ENCODE results near the gene MIX23.

The MIX23 gene

GRCh38 chr3:122382888-122383666 lies at the start of gene MIX23:
TSS of gene MIX23 (minus strand) at chr3:122383231. CDS start at chr3:122383224, 7 bp downstream.
- peak; percentile 55 for DNase-seq (ENCODE audit: low read depth)

GRCh38 chr3:122430371-122430770 lies 47.3 kb upstream of the MIX23 start:
- no peak for DNase-seq (ENCODE audit: low read depth)

GRCh38 chr3:122427857-122428471 lies 44.9 kb upstream of the MIX23 start:
- DNase-seq (ENCODE audit: low read depth) = no peak

GRCh38 chr3:122421836-122422235 lies 38.8 kb upstream of the MIX23 start:
- DNase-seq (ENCODE audit: low read depth) = no peak

GRCh38 chr3:122421101-122421500 lies 38.1 kb upstream of the MIX23 start:
- no peak for DNase-seq (ENCODE audit: low read depth)

- no peak for DNase-seq (ENCODE audit: low read depth)
Measured at GRCh38 chr3:122416966-122417365, 33.9 kb upstream of the MIX23 start.

- peak; percentile 97 for DNase-seq (ENCODE audit: low read depth)
Measured at GRCh38 chr3:122415762-122416654, 33.0 kb upstream of the MIX23 start, which contains the start of gene WDR5B. TSS of gene WDR5B (minus strand) at chr3:122416062. CDS start at chr3:122415528, 534 bp downstream.

GRCh38 chr3:122415104-122415744 lies 32.2 kb upstream of the MIX23 start:
- no peak for DNase-seq (ENCODE audit: low read depth)

GRCh38 chr3:122414391-122414790 lies 31.4 kb upstream of the MIX23 start:
- no peak for DNase-seq (ENCODE audit: low read depth)

GRCh38 chr3:122410639-122411038 lies 27.6 kb upstream of the MIX23 start:
- no peak for DNase-seq (ENCODE audit: low read depth)

GRCh38 chr3:122410111-122410510 lies 27.1 kb upstream of the MIX23 start:
- no peak for DNase-seq (ENCODE audit: low read depth)

- DNase-seq (ENCODE audit: low read depth) = no peak
Measured at GRCh38 chr3:122409446-122409845, 26.4 kb upstream of the MIX23 start.

GRCh38 chr3:122407946-122408345 lies 24.9 kb upstream of the MIX23 start:
- no peak for DNase-seq (ENCODE audit: low read depth)

- DNase-seq (ENCODE audit: low read depth) = no peak
Measured at GRCh38 chr3:122406198-122406597, 23.2 kb upstream of the MIX23 start.

GRCh38 chr3:122405015-122405414 lies 22.0 kb upstream of the MIX23 start:
- DNase-seq (ENCODE audit: low read depth) = no peak

- no peak for DNase-seq (ENCODE audit: low read depth)
Measured at GRCh38 chr3:122403489-122403888, 20.5 kb upstream of the MIX23 start.

- DNase-seq (ENCODE audit: low read depth) = no peak
Measured at GRCh38 chr3:122398920-122399319, 15.9 kb upstream of the MIX23 start.

- DNase-seq (ENCODE audit: low read depth) = no peak
Measured at GRCh38 chr3:122397201-122397600, 14.2 kb upstream of the MIX23 start.

GRCh38 chr3:122396511-122396910 lies 13.5 kb upstream of the MIX23 start:
- no peak for DNase-seq (ENCODE audit: low read depth)

- DNase-seq (ENCODE audit: low read depth) = no peak
Measured at GRCh38 chr3:122395582-122395981, 12.6 kb upstream of the MIX23 start.

GRCh38 chr3:122394173-122394572 lies 11.1 kb upstream of the MIX23 start:
- DNase-seq (ENCODE audit: low read depth) = no peak
